IMR-90 (cell line): ENCODE measurements around the gene SNCG. TPM values are rescaled to one million over a fixed set of nuclear protein-coding genes. Genes with fewer than 3 reads are reported as not detected.

Experiments used
- ATAC-seq: fragments of 200-7000 bp; cut with Tn5 transposase; 2 replicates; pipeline ENCODE4 v1.9.1; 2020; ENCODE audit warnings: low read depth, mild to moderate bottlenecking, moderate library complexity
- BruUV-seq: library from RNA; stranded (reverse); fragments of 400-500 nt; replicated peaks from 2 replicates; lab custom pipeline; 2021; lab: Mats Ljungman, UMichigan
- CTCF ChIA-PET: fragments of 300-600 bp; formaldehyde crosslinking; extraction: SDS; loops from one replicate; lab custom pipeline; 2021; ENCODE audit warnings: antibody characterized with exemption; lab: Yijun Ruan, JAX
- POLR2A ChIA-PET: fragments of 300-600 bp; sonication (Branson Sonifier 250); formaldehyde crosslinking; loops from one replicate; lab custom pipeline; 2022; ENCODE audit warnings: antibody characterized with exemption; ENCODE audit not compliant: unreplicated experiment; lab: Charles Lee
- DNase-seq: peaks from one replicate; pipeline ENCODE4 v3.0.0; 2013
- H2AFZ ChIP-seq: replicated peaks from 2 replicates; pipeline ENCODE3; 2013; ENCODE audit warnings: low read length, mild to moderate bottlenecking; ENCODE audit not compliant: poor library complexity
- H2AK5ac ChIP-seq: 2 replicates; pipeline ENCODE4 v1.6.1; 2013; ENCODE audit warnings: low read depth, low read length, inconsistent platforms
- H2AK9ac ChIP-seq: replicated peaks from 2 replicates; pipeline ENCODE3; 2013; ENCODE audit warnings: mild to moderate bottlenecking, low read depth, low read length, moderate library complexity; ENCODE audit not compliant: poor library complexity
- H2BK120ac ChIP-seq: 2 replicates; pipeline ENCODE4 v1.6.1; 2013; ENCODE audit warnings: low read depth, low read length, inconsistent platforms
- H2BK15ac ChIP-seq: 3 replicates; pipeline ENCODE4 v1.6.1; 2013; ENCODE audit warnings: low read depth, low read length, inconsistent platforms
- H2BK20ac ChIP-seq: 2 replicates; pipeline ENCODE4 v1.6.1; 2013; ENCODE audit warnings: low read depth, mild to moderate bottlenecking, inconsistent platforms, low read length, moderate library complexity
- H2BK5ac ChIP-seq: 2 replicates; pipeline ENCODE4 v1.6.1; 2013; ENCODE audit warnings: mild to moderate bottlenecking, low read depth, low read length, inconsistent platforms; ENCODE audit not compliant: poor library complexity, severe bottlenecking
- H3K14ac ChIP-seq: replicated peaks from 2 replicates; pipeline ENCODE4 v1.6.1; 2013; ENCODE audit warnings: low read depth, low read length, inconsistent platforms
- H3K18ac ChIP-seq: 2 replicates; pipeline ENCODE4 v1.6.1; 2013; ENCODE audit warnings: low read depth, low read length, control low read depth
- H3K23ac ChIP-seq: 2 replicates; pipeline ENCODE4 v1.6.1; 2013; ENCODE audit warnings: low read depth, low read length, inconsistent platforms
- H3K27ac ChIP-seq: 2 replicates; pipeline ENCODE4 v1.5.1; 2013; ENCODE audit warnings: mild to moderate bottlenecking, control low read depth, low read length; ENCODE audit not compliant: insufficient read depth
- H3K27me3 ChIP-seq: 2 replicates; pipeline ENCODE4 v1.6.1; 2013; ENCODE audit warnings: low read length; ENCODE audit not compliant: control insufficient read depth, insufficient read depth
- H3K36me3 ChIP-seq: 2 replicates; pipeline ENCODE4 v1.6.1; 2013; ENCODE audit warnings: low read length, mixed read lengths; ENCODE audit not compliant: control insufficient read depth, insufficient read depth
- H3K4ac ChIP-seq: 2 replicates; pipeline ENCODE4 v1.6.1; 2013; ENCODE audit warnings: low read depth, low read length, inconsistent platforms
- H3K4me1 ChIP-seq: 2 replicates; pipeline ENCODE4 v1.6.1; 2013; ENCODE audit warnings: low read length, mixed read lengths; ENCODE audit not compliant: control insufficient read depth, insufficient read depth
- H3K4me2 ChIP-seq: 2 replicates; pipeline ENCODE4 v1.6.1; 2013; ENCODE audit warnings: low read depth, mild to moderate bottlenecking, control low read depth, low read length, moderate library complexity
- H3K4me3 ChIP-seq: 2 replicates; pipeline ENCODE4 v1.5.1; 2013; ENCODE audit warnings: low read depth, mild to moderate bottlenecking, control low read depth, low read length, moderate library complexity; ENCODE audit not compliant: insufficient read depth
- H3K56ac ChIP-seq: 2 replicates; pipeline ENCODE4 v1.6.1; 2013; ENCODE audit warnings: low read length, inconsistent platforms; ENCODE audit not compliant: insufficient read depth; ENCODE audit errors: extremely low read depth
- H3K79me1 ChIP-seq, 2 experiments: 2 replicates each; pipeline ENCODE4 v1.6.1; 2013; ENCODE audit warnings: low read length in 2 of 2, inconsistent platforms in 1 of 2, low read depth in 1 of 2
- H3K9ac ChIP-seq: 2 replicates; pipeline ENCODE4 v1.6.1; 2013; ENCODE audit warnings: low read depth, low read length, control low read depth
- H3K9me1 ChIP-seq: 2 replicates; pipeline ENCODE4 v1.6.1; 2013; ENCODE audit warnings: low read length, inconsistent platforms; ENCODE audit not compliant: insufficient read depth
- H3K9me3 ChIP-seq: 2 replicates; pipeline ENCODE4 v1.6.1; 2013; ENCODE audit warnings: low read length; ENCODE audit not compliant: control insufficient read depth, insufficient read depth
- H4K20me1 ChIP-seq: 2 replicates; pipeline ENCODE4 v1.6.1; 2013; ENCODE audit warnings: low read length, inconsistent platforms; ENCODE audit not compliant: insufficient read depth
- H4K5ac ChIP-seq: 2 replicates; pipeline ENCODE4 v1.6.1; 2013; ENCODE audit warnings: mild to moderate bottlenecking, low read depth, low read length, control low read depth
- H4K8ac ChIP-seq, 2 experiments: 2 replicates each; pipeline ENCODE4 v1.6.1; 2013; ENCODE audit warnings: low read depth in 2 of 2, low read length in 2 of 2, control low read depth in 1 of 2, inconsistent platforms in 1 of 2
- H4K91ac ChIP-seq: 2 replicates; pipeline ENCODE4 v1.6.1; 2013; ENCODE audit warnings: low read depth, low read length, inconsistent platforms; ENCODE audit not compliant: insufficient read depth
- BHLHE40 ChIP-seq: fragments of 150-350 bp; IDR thresholded peaks from 2 replicates; pipeline ENCODE4 v1.6.1; 2016; ENCODE audit warnings: mild to moderate bottlenecking, low read depth, low read length
- CEBPB ChIP-seq: IDR thresholded peaks from 2 replicates; pipeline ENCODE4 v1.6.1; 2012; ENCODE audit warnings: low read depth, low read length, improper control_type of control experiment
- CHD1 ChIP-seq: IDR thresholded peaks from 2 replicates; pipeline ENCODE4 v1.6.1; 2012; ENCODE audit warnings: low read depth, low read length, improper control_type of control experiment
- FOS ChIP-seq: fragments of 150-350 bp; IDR thresholded peaks from 2 replicates; pipeline ENCODE4 v1.6.1; 2016; ENCODE audit warnings: low read depth, low read length
- MAFK ChIP-seq: IDR thresholded peaks from 2 replicates; pipeline ENCODE4 v1.6.1; 2012; ENCODE audit warnings: low read depth, low read length, improper control_type of control experiment
- MAZ ChIP-seq: IDR thresholded peaks from 2 replicates; pipeline ENCODE4 v1.6.1; 2012; ENCODE audit warnings: low read depth, mild to moderate bottlenecking, low read length, improper control_type of control experiment, moderate library complexity, borderline replicate concordance
- MXI1 ChIP-seq: IDR thresholded peaks from 2 replicates; pipeline ENCODE4 v1.6.1; 2012; ENCODE audit warnings: low read depth, mild to moderate bottlenecking, low read length, moderate library complexity, borderline replicate concordance
- NFE2L2 ChIP-seq: fragments of 150-350 bp; IDR thresholded peaks from 2 replicates; pipeline ENCODE4 v1.6.1; 2016; ENCODE audit warnings: low read depth, mild to moderate bottlenecking, low read length
- POLR2A ChIP-seq: IDR thresholded peaks from 2 replicates; pipeline ENCODE4 v1.6.1; 2012; ENCODE audit warnings: mild to moderate bottlenecking, low read depth, low read length
- RAD21 ChIP-seq: IDR thresholded peaks from 2 replicates; pipeline ENCODE4 v1.6.1; 2012; ENCODE audit warnings: low read length, improper control_type of control experiment
- RCOR1 ChIP-seq: IDR thresholded peaks from 2 replicates; pipeline ENCODE4 v1.6.1; 2012; ENCODE audit warnings: mild to moderate bottlenecking, low read length, improper control_type of control experiment; ENCODE audit not compliant: insufficient replicate concordance
- RFX5 ChIP-seq: IDR thresholded peaks from 2 replicates; pipeline ENCODE4 v1.8.0; 2012; ENCODE audit warnings: low read depth, mild to moderate bottlenecking, low read length, moderate library complexity
- SMC3 ChIP-seq: fragments of 150-350 bp; IDR thresholded peaks from 2 replicates; pipeline ENCODE4 v1.6.1; 2016; ENCODE audit warnings: low read depth, mild to moderate bottlenecking, antibody characterized with exemption, low read length, moderate library complexity
- WGBS, 2 experiments: methylation state at CpG; one replicate each; pipeline versions ENCODE4 v1.1.5 to v1.1.7; 2013; ENCODE audit warnings: missing lambda C conversion rate in 2 of 2; ENCODE audit not compliant: insufficient read length in 1 of 2; ENCODE audit errors: extremely low coverage in 2 of 2; 5-methylcytosine and 5-hydroxymethylcytosine counted together
- dilution Hi-C: fragments of 300-500 bp; cut with HindIII; formaldehyde crosslinking; loops from one replicate; pipeline ENCODE4 v1.14.3; 2018; ENCODE audit warnings: low sequenced_read_pairs; ENCODE audit not compliant: unreplicated experiment
- in situ Hi-C: fragments of 300-500 bp; cut with MboI; formaldehyde crosslinking; loops from 3 replicates; pipeline ENCODE4 v1.14.3; 2019; ENCODE audit warnings: low sequenced_read_pairs, inconsistent platforms, mixed read lengths
- intact Hi-C: fragments of 100-400 bp; cut with micrococcal nuclease; formaldehyde crosslinking; loops from 2 replicates; pipeline ENCODE4 v1.10.0; 2022
- polyA plus RNA-seq, 3 experiments: library from polyadenylated mRNA; depleted of rRNA; stranded (reverse); fragments of >200 nt; gene quantifications; 2 replicates each; pipeline ENCODE4 v1.2.3, GENCODE V29; 2012; ENCODE audit warnings: low replicate concordance in 1 of 3
- total RNA-seq: library from RNA; depleted of rRNA; stranded (reverse); fragments of >200 nt; gene quantifications from 2 replicates; pipeline ENCODE4 v1.2.3, GENCODE V29; 2012
- TF ChIP-seq, protein P1 (sequence below): conservative IDR thresholded peaks from 2 replicates; pipeline ENCODE4 v1.5.1; 2012; ENCODE audit warnings: mild to moderate bottlenecking, low read depth, low read length, improper control_type of control experiment
- TF ChIP-seq, protein P2 (sequence below): fragments of 150-350 bp; IDR thresholded peaks from 2 replicates; pipeline ENCODE4 v1.6.1; 2016; ENCODE audit warnings: low read depth, mild to moderate bottlenecking, low read length, moderate library complexity, borderline replicate concordance

SNCG gene
- total and polyA plus RNA-seq, 2 of the 4 experiments (the other 2 are of a cell fraction), result 10.6 to 19.0 TPM

DNA sequence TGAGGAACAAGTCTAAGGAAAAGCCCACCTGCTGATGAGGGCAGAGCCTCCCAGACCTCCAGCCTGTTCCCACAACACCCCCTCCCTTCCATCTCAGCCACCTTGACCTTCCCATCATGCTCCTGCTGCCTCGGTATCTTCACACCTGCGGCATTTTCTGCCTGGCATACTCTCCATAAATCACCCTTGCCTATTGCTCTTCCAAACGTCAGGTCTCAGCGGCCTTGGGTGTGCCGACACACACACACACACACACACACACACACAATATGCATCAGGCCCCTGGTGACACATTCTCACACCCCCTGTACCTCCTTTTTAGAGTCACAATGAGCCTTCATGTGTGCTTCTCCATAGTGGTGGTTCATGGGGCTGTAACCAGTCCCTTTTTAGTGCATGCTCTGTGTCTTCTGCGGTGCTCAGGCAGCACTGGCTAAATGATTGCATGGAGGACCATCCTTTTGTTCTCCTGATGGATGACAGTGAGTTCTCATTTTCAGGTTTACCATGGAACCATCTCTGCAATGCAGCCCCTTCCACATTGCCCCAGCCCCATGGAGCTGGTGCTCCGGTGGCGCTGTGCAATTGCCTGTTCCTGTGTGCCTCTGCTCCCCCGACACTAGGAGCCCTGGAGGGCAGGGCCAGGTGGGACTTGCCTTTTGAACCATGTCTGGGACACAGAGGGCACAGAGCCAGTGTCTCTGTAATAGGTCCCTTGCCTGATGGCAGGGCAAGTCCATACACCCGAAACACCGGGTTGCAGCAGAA is 14.4 kb downstream of the SNCG start:
- Histone ChIP-seq H3K27ac (no peak overlapping the region), H2BK20ac (no peak overlapping the region), H3K36me3 (no peaks in the 10 kb centered on the region), H3K79me1 (peaks cover 0 to 25% of the 10 kb centered on the region in 2 experiments; a peak in 3 of 4 replicates), H2BK15ac (no peak overlapping the region; the same call in 1 of the 3 replicates), H4K20me1 (no peaks in the 10 kb centered on the region; the same call in 1 of the 2 replicates), H3K9me3 (no peaks in the 10 kb centered on the region), H3K18ac (no peak overlapping the region), H2BK120ac (no peak overlapping the region; the same call in 1 of the 2 replicates), H3K4me1 (peaks cover 33% of the 10 kb centered on the region), H3K9ac (no peak overlapping the region), H3K23ac (no peak overlapping the region), H4K8ac (peak overlapping the region in 1 of 2 experiments; percentile 13; a peak in 1 of 4 replicates), H2AK5ac (peak overlapping the region; percentile 64), H2AK9ac (peak overlapping the region; percentile 70), H4K5ac (no peak overlapping the region), H3K4me3 (no peak overlapping the region), H3K9me1 (peaks cover 13% of the 10 kb centered on the region; the same call in 1 of the 2 replicates), H2AFZ (peak overlapping the region; percentile 65), H2BK5ac (no peak overlapping the region), H3K56ac (no peak overlapping the region), H3K14ac (no peak overlapping the region), H3K4me2 (no peak overlapping the region), H3K4ac (peak overlapping the region; percentile 35; the same call in 1 of the 2 replicates), H4K91ac (0 out of 2 replicates have a peak overlapping the region, but pooled peaks have one; percentile 3), H3K27me3 (no peaks in the 10 kb centered on the region)
- ChIA-PET CTCF (no interaction called here), POLR2A (no interaction called here)
- no peak for ATAC-seq
- DNase-seq, result no peak
- 85% methylated on average over 5 of the region's 11 CpGs; no CpG with 5 or more reads in 1 of the 2 experiments for WGBS, 2 experiments
- dilution Hi-C loops, result no loop called here
- intact Hi-C loops, result no loop called here
- in situ Hi-C loops, result no loop called here
- no TSS peak for BruUV-seq
- TF ChIP-seq MAZ (no peak), CHD1 (no peak), RFX5 (no peak), MXI1 (no peak), RCOR1 (no peak), MAFK (no peak), RAD21 (no peak), SMC3 (no peak), NFE2L2 (no peak), BHLHE40 (no peak), CEBPB (no peak), FOS (no peak), POLR2A (no peak)
- TF ChIP-seq, protein P1, sequence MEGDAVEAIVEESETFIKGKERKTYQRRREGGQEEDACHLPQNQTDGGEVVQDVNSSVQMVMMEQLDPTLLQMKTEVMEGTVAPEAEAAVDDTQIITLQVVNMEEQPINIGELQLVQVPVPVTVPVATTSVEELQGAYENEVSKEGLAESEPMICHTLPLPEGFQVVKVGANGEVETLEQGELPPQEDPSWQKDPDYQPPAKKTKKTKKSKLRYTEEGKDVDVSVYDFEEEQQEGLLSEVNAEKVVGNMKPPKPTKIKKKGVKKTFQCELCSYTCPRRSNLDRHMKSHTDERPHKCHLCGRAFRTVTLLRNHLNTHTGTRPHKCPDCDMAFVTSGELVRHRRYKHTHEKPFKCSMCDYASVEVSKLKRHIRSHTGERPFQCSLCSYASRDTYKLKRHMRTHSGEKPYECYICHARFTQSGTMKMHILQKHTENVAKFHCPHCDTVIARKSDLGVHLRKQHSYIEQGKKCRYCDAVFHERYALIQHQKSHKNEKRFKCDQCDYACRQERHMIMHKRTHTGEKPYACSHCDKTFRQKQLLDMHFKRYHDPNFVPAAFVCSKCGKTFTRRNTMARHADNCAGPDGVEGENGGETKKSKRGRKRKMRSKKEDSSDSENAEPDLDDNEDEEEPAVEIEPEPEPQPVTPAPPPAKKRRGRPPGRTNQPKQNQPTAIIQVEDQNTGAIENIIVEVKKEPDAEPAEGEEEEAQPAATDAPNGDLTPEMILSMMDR, result no peak
- TF ChIP-seq, protein P2, sequence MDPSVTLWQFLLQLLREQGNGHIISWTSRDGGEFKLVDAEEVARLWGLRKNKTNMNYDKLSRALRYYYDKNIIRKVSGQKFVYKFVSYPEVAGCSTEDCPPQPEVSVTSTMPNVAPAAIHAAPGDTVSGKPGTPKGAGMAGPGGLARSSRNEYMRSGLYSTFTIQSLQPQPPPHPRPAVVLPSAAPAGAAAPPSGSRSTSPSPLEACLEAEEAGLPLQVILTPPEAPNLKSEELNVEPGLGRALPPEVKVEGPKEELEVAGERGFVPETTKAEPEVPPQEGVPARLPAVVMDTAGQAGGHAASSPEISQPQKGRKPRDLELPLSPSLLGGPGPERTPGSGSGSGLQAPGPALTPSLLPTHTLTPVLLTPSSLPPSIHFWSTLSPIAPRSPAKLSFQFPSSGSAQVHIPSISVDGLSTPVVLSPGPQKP, result no peak
